Endothelial cell (in vitro differentiated cells): ENCODE data around the gene DNAJC8. TPM values are rescaled to one million over a fixed set of nuclear protein-coding genes. Genes with fewer than 3 reads are reported as not detected.

ENCODE experiments used
- DNase-seq: peaks from one replicate; pipeline ENCODE4 v3.0.0; 2021; ENCODE audit warnings: low spot score
- H3K27ac Mint-ChIP-seq: one replicate; pipeline ENCODE4 v1.8.0; 2021; ENCODE audit warnings: mixed read lengths, inconsistent platforms; ENCODE audit not compliant: unreplicated experiment
- H3K27me3 Mint-ChIP-seq: one replicate; pipeline ENCODE4 v1.8.0; 2021; ENCODE audit warnings: mild to moderate bottlenecking, moderate library complexity, mixed read lengths, inconsistent platforms; ENCODE audit not compliant: unreplicated experiment
- H3K36me3 Mint-ChIP-seq: one replicate; pipeline ENCODE4 v1.8.0; 2021; ENCODE audit warnings: mild to moderate bottlenecking, low read depth, mixed read lengths, inconsistent platforms; ENCODE audit not compliant: unreplicated experiment
- H3K4me1 Mint-ChIP-seq: one replicate; pipeline ENCODE4 v1.8.0; 2021; ENCODE audit warnings: mild to moderate bottlenecking, mixed read lengths, inconsistent platforms; ENCODE audit not compliant: unreplicated experiment
- H3K4me3 Mint-ChIP-seq: one replicate; pipeline ENCODE4 v1.8.0; 2021; ENCODE audit warnings: mild to moderate bottlenecking, mixed read lengths, inconsistent platforms; ENCODE audit not compliant: unreplicated experiment
- H3K9me3 Mint-ChIP-seq: one replicate; pipeline ENCODE4 v1.8.0; 2021; ENCODE audit warnings: mixed read lengths, inconsistent platforms; ENCODE audit not compliant: unreplicated experiment
- total RNA-seq: library from RNA; stranded (reverse); fragmentation: NEBNext Ultra II Directional; extraction: Animal tissue kit (Norgen Biotek cat#: 25700); gene quantifications from one replicate; pipeline ENCODE4 v1.2.1, GENCODE V29; 2021; ENCODE audit not compliant: unreplicated experiment
- TF ChIP-seq, protein P1 (sequence below): fragments of 200-600 bp; sonication (generic); IDR thresholded peaks from one replicate; pipeline ENCODE4 v1.5.0; 2021; ENCODE audit warnings: antibody characterized with exemption; ENCODE audit not compliant: unreplicated experiment

DNAJC8 gene
- total RNA-seq, 1 donor from 2014 or later = 99.0 TPM

DNA sequence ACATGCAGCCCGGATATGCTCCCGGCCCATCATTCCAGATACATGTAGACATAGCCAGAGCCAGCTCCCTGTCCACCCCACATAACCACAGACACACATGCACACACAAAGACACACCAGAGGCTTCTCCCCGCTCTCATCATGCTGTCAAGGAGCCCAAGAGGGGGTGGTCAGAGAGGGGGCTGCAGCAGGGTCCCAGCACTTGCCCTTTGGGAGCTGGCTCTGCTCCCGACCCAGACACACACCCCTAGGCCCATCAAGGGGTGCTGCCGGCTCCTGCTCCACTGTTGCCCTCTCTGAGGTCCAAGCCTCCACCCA, 58.9 kb downstream of the DNAJC8 start:
- Mint-ChIP-seq H3K4me1 (peaks cover 8% of the 10 kb centered on the region), H3K27me3 (peaks cover 3% of the 10 kb centered on the region), H3K9me3 (no peaks in the 10 kb centered on the region), H3K4me3 (no peak overlapping the region), H3K36me3 (no peaks in the 10 kb centered on the region), H3K27ac (no peak overlapping the region)
- TF ChIP-seq, protein P1, sequence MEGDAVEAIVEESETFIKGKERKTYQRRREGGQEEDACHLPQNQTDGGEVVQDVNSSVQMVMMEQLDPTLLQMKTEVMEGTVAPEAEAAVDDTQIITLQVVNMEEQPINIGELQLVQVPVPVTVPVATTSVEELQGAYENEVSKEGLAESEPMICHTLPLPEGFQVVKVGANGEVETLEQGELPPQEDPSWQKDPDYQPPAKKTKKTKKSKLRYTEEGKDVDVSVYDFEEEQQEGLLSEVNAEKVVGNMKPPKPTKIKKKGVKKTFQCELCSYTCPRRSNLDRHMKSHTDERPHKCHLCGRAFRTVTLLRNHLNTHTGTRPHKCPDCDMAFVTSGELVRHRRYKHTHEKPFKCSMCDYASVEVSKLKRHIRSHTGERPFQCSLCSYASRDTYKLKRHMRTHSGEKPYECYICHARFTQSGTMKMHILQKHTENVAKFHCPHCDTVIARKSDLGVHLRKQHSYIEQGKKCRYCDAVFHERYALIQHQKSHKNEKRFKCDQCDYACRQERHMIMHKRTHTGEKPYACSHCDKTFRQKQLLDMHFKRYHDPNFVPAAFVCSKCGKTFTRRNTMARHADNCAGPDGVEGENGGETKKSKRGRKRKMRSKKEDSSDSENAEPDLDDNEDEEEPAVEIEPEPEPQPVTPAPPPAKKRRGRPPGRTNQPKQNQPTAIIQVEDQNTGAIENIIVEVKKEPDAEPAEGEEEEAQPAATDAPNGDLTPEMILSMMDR = no peak
- no peak for DNase-seq

DNA sequence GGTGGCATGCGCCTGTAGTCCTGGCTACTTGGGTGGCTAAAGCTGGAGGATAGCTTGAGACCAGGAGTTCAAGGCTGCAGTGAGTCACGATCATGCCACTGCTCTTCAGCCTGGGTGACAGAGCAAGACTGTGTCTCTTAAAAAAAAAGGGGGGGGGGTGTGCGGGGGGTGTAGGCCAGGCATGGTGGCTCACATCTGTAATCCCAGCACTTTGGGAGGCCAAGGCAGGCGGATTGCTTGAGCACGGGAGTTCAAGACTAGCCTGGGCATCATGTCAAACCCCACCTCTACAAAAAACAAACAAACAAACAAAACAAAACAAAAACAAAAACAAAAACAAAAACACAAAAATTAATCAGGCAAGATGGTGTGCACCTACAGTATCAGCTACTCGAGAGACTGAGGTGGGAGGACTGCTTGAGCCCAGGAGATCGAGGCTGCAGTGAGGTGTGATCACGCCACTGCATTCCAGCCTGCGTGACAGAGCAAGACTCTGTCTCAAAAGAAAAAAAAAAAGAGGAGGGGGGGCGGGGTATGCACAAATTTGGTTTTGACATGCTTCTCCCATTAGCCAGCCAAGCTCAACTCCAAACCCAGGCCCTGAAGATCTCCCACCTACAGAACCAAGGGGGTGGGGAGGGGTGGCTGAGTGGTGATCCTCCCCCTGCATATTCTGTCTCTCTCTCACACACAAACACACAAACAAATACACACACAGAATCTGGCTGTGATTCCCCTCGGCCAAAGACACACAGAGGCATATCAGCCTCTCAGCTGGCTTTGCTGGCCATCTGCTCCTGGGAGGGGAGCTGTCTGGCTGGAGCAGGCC, 59.5 kb downstream of the DNAJC8 start:
- no peak overlapping the region for H3K27ac Mint-ChIP-seq

DNA sequence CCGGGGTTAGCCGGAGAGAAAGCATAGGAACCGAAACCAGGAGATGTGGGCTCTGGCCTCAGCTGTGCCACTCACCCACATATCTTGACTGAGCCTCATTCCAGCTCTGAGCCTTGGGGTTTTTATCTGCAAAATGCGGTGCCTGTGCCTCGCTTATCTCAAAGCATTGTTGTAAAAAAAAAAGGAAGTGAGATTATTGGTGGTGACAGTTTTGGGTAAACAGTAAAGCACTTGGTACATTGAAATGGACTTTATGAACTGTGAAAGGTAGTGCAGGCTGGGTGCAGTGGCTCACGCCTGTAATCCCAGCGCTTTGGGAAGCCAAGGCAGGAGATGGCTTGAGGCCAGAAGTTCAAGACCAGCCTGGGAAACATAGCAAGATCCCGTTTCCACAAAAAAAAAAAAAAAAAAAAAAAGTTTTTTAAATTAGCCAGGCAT, 60.1 kb downstream of the DNAJC8 start:
- Mint-ChIP-seq H3K36me3 (no peaks in the 10 kb centered on the region), H3K4me1 (peaks cover 8% of the 10 kb centered on the region), H3K27me3 (peaks cover 3% of the 10 kb centered on the region), H3K9me3 (no peaks in the 10 kb centered on the region), H3K4me3 (no peak overlapping the region), H3K27ac (no peak overlapping the region)
- TF ChIP-seq, protein P1 = no peak
- DNase-seq = no peak

More for the DNA sequence above, 59.5 kb downstream of the DNAJC8 start:
- TF ChIP-seq, protein P1 = no peak
- Mint-ChIP-seq H3K27me3 (peaks cover 3% of the 10 kb centered on the region), H3K4me3 (no peak overlapping the region), H3K36me3 (no peaks in the 10 kb centered on the region), H3K9me3 (no peaks in the 10 kb centered on the region), H3K4me1 (peaks cover 8% of the 10 kb centered on the region)
- DNase-seq = no peak

DNA sequence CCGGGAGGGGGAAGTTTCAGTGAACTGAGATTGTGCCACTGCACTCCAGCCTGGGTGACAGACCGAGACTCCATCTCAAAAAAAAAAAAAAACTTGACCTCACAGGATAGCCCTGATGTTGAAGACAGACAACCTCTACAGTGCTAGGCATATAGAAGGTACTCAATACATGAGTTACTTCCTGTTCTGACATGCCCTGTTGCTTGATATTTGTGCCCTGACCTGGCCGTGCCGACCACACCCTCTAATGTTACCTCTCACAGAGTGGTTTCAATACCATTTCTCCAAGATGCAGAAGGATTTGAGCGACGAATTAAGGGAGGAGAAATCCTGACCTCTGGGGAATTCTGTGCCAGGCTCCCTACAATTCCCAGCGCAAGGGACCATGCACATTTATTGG, 61.6 kb downstream of the DNAJC8 start:
- Mint-ChIP-seq H3K27me3 (peaks cover 3% of the 10 kb centered on the region), H3K27ac (no peak overlapping the region), H3K4me3 (no peak overlapping the region), H3K9me3 (no peaks in the 10 kb centered on the region), H3K36me3 (no peaks in the 10 kb centered on the region), H3K4me1 (peaks cover 8% of the 10 kb centered on the region)
- TF ChIP-seq, protein P1 = no peak
- DNase-seq = no peak

DNA sequence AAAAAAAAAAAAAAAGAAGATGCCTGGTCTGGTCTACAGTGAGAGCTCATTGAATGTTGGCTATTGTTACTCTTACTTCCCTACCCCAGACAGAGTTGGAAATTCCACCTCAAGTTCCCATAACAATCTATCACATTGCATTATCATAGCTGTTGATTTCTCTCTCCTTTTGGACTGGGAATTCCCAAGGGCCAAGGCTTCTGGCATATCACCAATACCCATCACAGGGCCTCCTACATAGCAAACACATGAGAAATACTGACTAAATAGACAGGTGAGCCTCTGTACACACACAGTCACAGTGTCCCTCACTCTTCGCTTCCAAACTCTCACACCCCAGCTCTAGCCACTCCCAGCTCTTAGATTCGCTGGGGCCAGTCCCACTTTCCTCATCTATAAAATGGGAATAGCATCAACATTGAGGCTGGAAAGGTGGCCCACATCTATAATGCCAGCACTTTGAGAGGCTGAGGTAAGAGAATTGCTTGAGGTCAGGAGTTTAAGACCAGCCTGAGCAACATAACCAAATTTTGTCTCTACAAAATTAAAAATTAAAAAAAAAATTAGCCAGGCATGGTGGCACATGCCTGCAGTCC, 62.7 kb downstream of the DNAJC8 start:
- no peak overlapping the region for H3K27ac Mint-ChIP-seq
- H3K4me1 Mint-ChIP-seq = peaks cover 8% of the 10 kb centered on the region
- TF ChIP-seq, protein P1 = no peak
- H3K4me3 Mint-ChIP-seq = no peak overlapping the region
- no peaks in the 10 kb centered on the region for H3K36me3 Mint-ChIP-seq
- peaks cover 3% of the 10 kb centered on the region for H3K27me3 Mint-ChIP-seq
- DNase-seq = no peak
- no peaks in the 10 kb centered on the region for H3K9me3 Mint-ChIP-seq
